Frontal cortex (tissue), 4 donors: Measurements from ENCODE around the gene VASN. TPM values are rescaled to one million over a fixed set of nuclear protein-coding genes. Genes with fewer than 3 reads are reported as not detected.
"Not testable (repeated sequence)": the region's sequence is repeated elsewhere in the genome, so short reads cannot be mapped to it uniquely, and the experiment has no call there.

ENCODE experiments used
- DNase-seq, 2 donors: peaks; one replicate each; pipeline ENCODE4 v3.0.0; 2012; ENCODE audit warnings: low spot score in 2 of 2
- FAIRE-seq: peaks from 2 replicates; lab custom pipeline; 2012; peaks lifted over from hg19 to GRCh38; lab: Jason Lieb, UNC
- total RNA-seq: library from RNA; depleted of rRNA; stranded (reverse); fragments of >200 nt; gene quantifications from one replicate; pipeline ENCODE4 v1.2.3, GENCODE V29; 2014
- donor health status: control.
- donor health status: control.
- donor health status: control.

VASN gene
- total RNA-seq, 1 donor from 2014 or later, result 1.6 TPM

DNA sequence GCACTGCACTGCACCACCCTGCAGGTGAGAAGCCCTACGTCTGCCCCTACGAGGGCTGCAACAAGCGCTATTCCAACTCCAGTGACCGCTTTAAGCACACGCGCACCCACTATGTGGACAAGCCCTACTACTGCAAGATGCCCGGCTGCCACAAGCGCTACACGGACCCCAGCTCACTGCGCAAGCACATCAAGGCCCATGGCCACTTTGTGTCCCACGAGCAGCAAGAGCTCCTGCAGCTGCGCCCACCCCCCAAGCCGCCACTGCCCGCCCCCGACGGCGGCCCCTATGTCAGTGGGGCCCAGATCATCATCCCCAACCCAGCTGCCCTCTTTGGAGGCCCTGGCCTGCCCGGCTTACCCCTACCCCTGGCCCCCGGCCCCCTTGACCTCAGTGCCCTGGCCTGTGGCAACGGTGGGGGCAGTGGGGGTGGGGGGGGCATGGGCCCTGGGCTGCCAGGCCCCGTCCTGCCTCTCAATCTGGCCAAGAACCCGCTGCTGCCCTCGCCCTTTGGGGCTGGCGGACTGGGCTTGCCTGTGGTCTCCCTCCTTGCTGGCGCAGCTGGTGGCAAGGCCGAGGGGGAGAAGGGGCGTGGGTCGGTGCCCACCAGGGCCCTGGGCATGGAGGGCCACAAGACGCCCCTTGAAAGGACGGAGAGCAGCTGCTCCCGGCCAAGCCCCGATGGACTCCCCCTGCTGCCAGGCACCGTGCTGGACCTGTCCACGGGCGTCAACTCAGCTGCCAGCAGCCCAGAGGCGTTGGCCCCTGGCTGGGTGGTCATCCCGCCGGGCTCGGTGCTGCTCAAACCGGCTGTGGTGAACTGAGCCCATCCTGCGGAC lies 34.7 kb upstream of the VASN start:
- DNase-seq (no peak), FAIRE-seq (no peak)

DNA sequence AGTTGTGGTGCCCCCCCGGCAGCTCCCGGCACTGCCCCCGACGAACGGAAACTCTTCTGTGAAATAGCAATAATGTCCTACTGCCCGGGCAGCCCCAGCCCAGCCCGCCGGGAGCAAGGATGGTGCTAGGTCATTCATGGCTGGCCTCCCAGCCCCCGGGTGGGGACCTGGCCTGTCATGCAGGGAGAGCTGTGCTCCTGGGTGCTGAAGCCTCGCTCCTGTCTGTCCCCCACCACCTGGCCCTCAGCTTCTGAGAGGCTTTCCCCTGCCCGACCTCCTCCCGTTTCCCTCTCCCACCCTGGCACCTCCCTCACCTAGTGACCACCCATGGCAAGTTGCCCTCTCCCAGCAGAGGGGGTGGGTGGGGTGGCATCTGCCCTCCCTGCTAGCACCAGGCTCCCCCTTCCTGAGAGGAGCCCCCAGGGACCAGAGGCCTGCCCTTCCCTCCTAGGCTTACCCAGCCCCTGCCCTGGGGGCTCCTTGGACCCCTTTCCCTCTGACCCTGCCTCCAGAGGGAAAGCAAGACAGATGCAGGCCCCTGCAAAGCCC lies 34.0 kb upstream of the VASN start:
- FAIRE-seq, result no peak
- DNase-seq, result no peak

DNA sequence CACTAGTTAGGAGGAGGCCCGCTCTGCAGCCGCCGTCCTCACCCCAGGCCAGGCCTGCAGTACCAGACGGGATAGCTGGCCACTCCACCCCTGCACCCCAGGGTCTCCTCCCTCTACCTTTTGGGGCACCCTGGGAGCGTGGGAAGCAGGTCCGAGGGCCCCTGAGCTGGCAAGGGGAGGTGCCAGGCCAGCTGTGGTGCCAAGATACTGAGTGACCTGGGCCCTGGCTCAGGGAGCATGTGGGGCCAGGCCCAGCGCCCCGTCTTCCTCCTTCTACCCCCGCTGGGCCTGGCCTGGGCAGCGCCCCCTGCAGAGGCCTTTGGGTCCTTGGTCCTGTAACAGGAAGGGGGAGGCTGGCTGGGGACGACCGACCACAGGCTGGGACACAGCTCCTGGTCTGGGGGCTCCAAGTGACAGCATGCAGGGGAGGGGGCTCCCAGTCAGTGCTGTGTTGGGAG lies 33.5 kb upstream of the VASN start:
- no peak for FAIRE-seq

DNA sequence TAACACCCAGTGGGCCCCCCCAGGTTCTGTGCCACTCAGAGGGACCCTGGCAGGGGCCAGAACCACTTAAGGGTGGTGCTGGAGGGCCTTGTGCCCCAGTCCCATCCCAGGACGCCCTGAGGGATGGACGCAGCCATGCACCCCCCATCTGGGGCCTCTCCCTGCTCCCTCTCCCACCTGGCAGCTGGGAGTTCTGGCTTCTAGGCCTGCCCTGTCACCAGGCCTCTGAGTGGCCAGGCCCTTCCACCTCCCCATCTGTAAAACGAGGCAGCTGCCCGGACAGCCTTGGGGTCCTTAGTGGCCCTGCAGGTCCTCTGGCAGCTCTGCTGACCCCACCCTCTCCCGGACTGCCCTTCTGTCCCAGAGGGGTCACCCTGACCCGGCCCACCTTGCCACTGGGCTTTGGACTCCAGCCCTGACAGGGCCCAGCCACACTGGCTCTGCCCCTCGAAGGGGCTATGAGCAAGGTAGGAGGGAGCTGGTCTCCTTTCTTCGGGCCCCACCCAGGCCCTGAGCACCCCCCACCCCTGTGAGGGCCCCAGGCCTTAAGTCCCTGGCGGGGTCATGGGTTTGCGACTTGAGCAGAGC lies 32.8 kb upstream of the VASN start:
- FAIRE-seq, result no peak
- no peak for DNase-seq

More for the DNA sequence above, 33.5 kb upstream of the VASN start:
- no peak for DNase-seq

DNA sequence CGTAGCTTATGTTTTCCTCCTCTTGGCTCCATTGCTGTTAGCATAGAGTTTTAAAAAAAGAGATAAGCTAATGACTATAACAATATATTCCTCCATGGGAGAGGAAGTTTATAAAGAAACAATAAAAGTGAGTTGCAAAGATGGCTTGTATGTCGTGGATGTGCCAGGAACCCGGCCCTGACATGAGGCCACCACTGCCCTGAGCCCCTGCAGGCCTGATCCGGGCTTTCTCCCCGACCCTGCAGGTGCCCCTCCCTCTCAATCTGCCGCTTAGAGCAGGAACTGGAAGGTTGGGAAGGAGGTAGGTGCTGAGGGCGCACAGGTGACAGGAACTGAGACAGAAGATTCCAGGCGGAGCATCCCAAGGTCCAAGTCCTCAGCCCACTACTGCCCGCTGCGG lies 32.2 kb upstream of the VASN start:
- FAIRE-seq (no peak), DNase-seq (no peak)

DNA sequence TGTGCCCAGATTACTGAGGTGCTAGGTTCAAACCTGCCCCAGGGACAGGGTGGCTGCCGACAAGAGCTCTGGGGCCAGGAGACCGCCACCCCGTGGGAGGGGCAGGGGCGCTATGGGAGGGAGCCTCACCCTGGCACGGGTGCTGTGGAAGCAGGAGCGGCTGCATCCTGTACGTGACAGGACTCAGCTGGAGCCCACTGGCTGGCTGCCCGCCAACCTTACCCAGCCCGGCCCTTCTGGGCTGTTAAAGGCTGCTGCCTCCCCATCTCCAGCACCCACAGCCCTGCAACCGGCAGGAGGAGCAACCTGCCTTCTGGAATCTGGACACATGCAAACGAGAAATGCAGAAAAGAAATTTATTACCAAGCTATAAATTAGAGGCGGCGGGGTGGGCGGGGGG lies 31.7 kb upstream of the VASN start:
- FAIRE-seq (no peak), DNase-seq (peak in 1 of 2 donors; percentile 64)

DNA sequence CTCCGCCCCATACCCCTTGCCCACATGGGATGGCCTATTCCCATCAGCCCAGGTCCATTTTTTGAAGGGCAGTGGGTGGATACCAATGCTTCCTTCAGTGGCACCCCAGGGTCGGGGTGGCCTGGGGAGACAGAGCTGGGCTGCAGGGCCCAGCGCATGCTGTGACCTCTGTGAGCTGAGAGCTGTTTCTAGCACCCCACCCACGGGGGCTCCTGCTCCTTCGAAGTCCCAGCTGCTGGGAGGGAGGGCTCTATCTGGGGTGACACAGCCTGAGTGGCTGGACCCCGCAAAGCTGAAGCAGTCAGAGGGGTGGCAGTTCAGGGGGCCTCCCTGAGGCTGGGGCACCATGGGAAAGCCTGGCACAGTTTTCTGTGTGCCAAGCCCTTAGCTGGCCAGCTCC lies 31.2 kb upstream of the VASN start:
- DNase-seq, result no peak
- FAIRE-seq, result no peak

DNA sequence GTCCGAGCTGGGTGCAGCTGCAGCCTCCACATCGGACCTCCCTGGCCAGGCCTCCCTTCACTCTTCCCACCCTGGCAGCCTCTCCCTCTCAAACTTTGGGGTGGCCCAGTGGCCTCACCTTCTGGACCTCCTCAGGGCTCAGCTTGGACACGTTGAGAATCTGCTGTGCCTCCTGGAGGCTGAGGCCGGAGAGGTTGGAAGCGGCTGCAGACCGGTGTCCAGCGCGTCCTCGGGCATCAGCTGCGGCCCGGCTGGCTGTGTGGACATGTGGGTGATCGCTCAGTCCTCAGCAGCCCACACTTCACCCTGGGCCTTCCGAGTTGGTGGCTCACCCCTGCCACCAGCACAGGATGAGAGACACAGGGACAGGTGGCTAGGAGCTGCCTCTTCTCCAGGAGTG lies 30.4 kb upstream of the VASN start:
- DNase-seq (no peak), FAIRE-seq (no peak)

DNA sequence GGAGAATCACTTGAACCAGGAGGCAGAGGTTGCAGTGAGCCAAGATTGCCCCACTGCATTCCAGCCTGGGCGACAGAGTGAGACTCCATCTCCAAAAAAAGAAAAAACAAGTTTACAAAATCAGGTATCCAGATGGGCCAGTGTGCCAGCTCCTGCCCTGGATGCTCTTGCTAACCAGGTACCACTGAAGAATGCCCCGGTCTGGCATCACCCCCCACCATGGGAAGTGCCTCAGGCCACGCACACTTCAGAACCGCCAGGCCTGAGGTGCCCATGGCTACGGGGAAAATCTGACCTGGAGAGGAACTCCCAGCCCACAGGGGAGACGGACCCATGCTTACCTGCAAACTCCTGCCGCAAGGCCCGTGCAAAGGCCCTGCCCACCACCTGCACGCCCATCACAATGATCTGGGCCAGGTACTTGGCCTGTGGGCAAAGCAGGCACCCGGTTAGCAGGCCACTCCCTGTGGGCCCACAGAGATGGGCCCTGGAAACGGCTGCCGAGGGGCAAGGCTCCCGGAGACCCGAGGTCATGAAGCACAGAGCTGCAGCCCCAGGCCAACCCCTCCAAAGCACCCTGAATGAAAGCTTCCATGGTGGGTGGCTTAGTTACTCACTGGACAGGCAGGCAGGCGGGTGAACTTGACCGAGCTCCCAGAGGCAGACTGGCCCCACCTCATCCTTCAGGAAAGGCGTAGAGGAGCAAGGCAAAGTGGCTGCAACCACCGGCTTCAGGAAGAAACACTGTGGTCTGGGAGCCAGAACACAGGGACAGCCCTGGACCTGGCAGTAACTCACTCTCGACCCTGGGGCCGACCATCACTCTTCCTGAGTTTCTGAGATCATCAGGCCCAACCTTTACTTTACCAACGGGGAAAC lies 28.5 kb upstream of the VASN start:
- FAIRE-seq (no peak), DNase-seq (no peak)

DNA sequence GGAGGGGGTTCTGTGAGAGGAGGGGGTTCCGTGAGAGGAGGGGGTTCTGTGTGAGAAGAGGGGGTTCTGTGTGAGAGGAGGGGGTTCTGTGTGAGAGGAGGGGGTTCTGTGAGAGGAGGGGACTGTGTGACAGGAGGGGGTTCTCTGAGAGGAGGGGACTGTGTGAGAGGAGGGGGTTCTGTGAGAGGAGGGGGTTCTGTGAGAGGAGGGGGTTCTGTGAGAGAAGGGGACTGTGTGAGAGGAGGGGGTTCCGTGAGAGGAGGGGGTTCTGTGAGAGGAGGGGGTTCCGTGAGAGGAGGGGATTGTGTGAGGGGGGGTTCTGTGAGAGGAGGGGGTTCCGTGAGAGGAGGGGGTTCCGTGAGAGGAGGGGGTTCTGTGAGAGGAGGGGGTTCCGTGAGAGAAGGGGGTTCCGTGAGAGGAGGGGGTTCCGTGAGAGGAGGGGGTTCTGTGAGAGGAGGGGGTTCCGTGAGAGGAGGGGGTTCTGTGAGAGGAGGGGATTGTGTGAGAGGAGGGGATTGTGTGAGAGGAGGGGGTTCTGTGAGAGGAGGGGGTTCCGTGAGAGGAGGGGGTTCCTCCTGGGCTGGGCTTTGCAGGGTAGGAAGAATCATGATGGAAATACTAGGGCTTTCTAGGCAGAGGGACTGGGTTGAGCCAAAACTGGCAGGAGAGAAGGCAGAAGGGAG lies 27.2 kb upstream of the VASN start:
- FAIRE-seq, DNase-seq: not testable (repeated sequence)

DNA sequence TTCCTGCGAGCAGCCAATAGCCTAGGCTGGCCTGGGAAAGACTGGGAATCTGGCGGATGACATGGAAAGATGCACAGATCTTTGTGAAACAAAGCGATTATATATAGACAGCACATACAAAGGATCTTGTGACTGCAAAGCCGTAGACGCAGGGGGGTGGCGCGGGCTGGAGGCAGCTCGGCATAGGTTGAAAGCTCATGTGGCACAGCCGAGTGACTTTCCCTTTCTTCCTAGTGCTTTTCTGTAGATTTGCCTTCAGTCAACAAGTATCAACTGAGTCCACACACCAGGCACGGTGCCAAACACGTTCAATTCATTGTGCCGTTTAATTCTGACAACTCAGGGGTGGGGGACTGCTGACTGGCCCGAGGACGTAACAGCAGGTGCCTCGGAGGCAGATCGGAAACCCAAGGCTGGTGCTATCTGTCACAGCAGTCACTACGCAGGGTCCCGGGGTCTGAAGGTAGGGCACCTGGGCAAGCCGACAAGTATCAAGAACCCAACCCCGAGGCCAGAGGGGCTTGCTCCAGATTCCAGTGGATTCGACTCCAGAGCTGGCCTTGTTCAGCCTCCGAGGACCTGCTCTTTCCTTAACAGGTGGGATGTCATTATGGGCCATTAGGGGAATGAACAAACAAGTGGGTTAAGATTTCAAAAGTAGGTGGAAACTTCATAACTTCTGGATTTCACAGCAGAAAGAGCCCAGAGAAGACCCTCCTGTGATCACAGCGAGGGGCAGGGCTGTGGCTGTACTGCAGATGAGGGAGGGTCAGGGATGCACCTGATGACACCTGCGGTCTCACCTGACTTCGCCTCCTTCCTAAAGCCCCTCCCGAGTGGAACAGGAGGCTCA lies 26.4 kb upstream of the VASN start:
- DNase-seq (peak in 1 of 2 donors; percentile 51), FAIRE-seq (no peak)

DNA sequence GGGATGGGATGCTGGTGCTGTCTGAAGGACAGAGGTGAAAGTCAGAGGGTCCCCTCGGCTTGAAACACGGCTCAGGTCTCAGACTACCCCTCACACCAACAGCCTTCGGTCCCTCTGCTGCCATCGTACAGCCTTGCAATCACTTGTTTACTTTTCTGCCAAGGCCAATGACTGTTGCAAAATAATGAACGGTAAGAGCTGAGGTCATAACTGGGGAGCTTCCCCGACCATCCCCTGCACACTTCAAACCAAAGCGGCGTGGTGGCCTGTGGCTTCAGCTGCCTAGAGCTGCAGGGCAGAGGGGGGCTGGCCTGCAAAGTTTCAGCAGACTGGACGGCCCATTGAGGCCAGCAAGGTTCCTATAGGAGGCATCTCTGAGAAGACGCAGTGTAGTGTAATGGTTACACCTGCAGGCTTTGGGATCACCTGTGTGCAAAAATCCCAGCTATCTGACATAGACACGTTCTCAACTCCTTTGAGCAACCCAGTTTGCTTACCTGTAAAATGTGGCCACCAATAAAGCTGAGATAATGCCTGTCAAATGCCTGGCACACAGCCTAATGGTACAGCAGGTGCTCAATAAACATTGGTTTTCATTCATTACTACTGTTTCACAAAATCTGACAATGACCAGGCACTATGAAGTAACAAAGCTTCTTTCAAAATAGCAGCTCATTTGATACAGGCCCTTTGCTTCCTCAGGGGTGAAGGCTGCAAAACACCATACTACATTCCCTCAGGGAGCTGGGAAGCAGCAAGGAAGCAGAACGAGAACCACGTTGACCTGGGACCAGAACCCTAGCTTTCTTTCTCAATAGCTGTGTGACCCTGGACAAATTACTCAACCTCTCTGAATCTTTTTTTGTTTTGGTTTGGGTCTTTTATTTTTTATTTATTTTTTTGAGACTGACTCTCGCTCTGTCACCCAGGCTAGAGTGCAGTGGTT lies 25.5 kb upstream of the VASN start:
- DNase-seq (no peak), FAIRE-seq (no peak)

DNA sequence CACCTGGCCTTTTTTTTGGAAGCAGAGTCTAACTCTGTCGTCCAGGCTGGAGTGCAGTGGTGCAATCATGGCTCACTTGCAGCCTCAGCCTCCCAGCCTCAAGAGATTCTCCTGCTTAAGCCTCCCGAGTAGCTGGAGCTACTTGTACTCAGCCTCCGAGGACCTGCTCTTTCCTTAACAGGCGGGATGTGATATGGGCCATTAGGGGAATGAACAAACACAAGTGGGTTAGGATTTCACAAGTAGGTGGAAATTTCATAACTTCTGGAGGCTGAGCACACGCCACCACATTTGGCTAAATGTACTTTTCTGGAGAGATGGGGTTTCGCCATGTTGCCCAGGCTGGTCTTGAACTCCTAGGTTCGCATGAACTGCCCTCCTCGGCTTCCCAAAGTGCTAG lies 24.6 kb upstream of the VASN start:
- DNase-seq (no peak), FAIRE-seq (no peak)

DNA sequence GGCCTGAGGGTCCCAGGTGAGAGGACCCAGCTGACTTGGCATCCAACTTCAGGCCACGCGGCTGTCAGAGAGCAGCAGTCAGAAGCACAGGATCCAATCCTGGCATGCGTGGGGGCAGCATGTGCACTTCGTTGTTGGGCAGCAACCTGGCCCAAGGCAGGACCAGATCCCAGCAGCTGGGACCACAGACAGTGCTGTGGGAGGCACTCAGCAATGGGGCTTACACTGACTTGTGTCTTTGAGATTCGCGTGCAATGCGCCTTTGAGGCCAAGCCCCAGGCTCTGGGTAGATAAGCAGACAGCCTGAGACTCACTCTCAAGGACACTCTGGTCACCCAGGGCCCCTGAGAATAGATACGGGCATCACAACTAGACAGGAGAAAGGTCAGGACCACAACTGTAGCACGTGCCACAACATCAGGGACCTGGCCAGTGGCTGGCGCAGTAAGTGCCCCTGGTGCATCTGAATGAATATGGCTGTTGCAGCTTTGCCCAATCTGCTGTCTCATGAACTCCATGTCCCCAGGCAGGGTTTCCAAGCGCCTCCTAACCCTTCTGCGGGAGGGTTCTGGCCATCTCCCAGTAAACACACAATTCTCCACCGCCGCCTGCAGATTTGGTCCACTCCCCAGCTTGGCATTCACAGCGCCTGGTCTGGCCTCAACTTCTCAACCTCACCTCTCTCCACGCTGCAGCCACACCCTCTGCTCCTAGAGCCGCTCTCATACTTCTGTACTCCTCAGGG lies 23.7 kb upstream of the VASN start:
- FAIRE-seq (no peak), DNase-seq (no peak)

DNA sequence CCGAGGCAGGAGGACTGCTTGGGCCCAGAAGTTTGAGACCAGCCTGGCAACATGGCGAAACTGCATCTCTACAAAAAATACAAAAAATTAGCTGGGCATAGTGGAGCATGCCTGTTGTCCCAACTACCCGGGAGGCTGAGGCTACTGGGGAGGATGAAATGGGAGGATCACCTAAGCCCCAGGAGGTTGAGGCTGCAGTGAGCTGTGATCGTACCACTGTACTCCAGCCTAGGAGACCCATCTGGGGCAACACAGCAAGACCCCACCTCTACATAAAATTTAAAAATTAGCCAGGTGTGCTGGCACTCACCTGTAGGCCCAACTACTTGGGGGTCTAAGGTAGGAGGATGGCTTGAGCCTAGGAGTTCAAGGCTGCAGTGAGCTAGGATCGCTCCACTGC lies 22.3 kb upstream of the VASN start:
- FAIRE-seq, result no peak

DNA sequence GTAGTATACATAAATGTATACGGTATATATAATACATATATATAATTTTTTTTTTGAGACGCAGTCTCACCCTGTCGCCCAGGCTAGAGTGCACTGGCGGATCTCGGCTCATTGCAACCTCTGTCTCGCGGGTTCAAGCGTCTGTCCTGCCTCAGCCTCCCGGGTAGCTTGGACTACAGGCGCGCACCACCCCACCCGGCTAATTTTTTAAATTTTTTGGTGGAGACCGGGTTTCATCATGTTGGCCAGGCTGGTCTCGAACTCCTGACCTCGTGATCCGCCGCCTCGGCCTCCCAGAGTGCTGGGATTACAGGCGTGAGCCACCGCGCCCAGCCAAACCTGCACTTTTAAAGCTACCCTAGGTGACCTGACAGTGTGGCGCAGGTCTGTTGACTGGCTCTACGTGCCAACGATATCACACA lies 21.3 kb upstream of the VASN start:
- DNase-seq (no peak), FAIRE-seq (no peak)

More for the DNA sequence above, 22.3 kb upstream of the VASN start:
- no peak for DNase-seq
